Neural cell (in vitro differentiated cells): ENCODE results near the gene HIGD2B.

ENCODE experiments used
- CTCF ChIP-seq: fragments of 450-650 bp; IDR thresholded peaks from 2 replicates; pipeline ENCODE4 v1.5.1; 2014; ENCODE audit warnings: antibody characterized with exemption, mild to moderate bottlenecking, moderate library complexity; ENCODE audit not compliant: poor library complexity, severe bottlenecking
- RAD21 ChIP-seq: fragments of 450-650 bp; conservative IDR thresholded peaks from 2 replicates; pipeline ENCODE4 v1.6.1; 2014; ENCODE audit warnings: antibody characterized with exemption, mild to moderate bottlenecking, moderate library complexity
- TAF1 ChIP-seq: IDR thresholded peaks from 2 replicates; pipeline ENCODE4 v1.6.1; 2012; ENCODE audit warnings: low read depth

- TF ChIP-seq CTCF = no peak
- no peak for TF ChIP-seq RAD21
- TF ChIP-seq TAF1 = no peak
Measured at GRCh38 chr15:72680931-72681330, 5.1 kb downstream of the HIGD2B start.
